Adrenal gland (tissue), 5 donors: ENCODE data around the gene ARHGAP23.

ENCODE experiments used
- POLR2A ChIP-seq, 2 donors: fragments of 450-650 bp; IDR thresholded peaks; one replicate each; pipeline ENCODE4 v1.6.1; 2017; ENCODE audit warnings: antibody characterized with exemption in 2 of 2, mild to moderate bottlenecking in 2 of 2, moderate library complexity in 1 of 2
- TF ChIP-seq, protein P1 (sequence below), 6 experiments: fragments of 450-650 bp in 4 of 6; fragments of 200-600 bp in 2 of 6; sonication (generic) in 1 of 6; IDR thresholded peaks; 1 replicate in 5 of 6; 2 replicates in 1 of 6; pipeline versions ENCODE4 v1.5.1 to v1.8.0; 2016 to 2021; ENCODE audit warnings: antibody characterized with exemption in 6 of 6, mild to moderate bottlenecking in 2 of 6, moderate library complexity in 1 of 6
- donor health status: DM: no; HTN: no; CAD: no.

DNA sequence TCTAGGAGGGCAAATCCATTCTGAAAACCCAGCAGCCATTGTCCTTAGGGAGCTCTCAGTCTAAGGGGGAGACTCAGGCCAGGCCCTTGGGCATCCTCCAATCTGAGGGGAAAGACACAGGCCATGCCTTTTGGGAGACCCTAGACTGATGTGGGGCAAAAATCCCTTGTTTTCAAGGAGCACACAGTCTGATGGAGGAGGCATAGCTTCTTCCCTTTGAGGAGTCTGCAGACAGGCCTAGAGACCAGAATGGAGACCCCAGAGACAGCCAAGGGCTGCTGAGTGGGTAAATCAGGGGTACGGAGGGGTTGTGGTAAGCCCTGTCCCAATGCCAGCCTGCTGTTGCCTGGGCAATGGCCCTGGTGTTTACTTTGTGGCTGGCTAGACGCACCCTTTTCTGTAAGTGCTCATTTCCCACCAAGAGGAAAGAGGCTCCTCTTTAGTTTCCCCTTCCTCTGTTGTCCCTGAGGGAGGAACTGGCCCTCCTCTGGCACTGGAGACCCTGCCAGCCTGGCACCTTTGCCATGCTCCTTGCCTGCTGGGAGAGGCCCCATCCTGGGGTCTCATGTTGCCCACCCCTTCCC lies 19.3 kb downstream of the ARHGAP23 start:
- TF ChIP-seq, protein P1, sequence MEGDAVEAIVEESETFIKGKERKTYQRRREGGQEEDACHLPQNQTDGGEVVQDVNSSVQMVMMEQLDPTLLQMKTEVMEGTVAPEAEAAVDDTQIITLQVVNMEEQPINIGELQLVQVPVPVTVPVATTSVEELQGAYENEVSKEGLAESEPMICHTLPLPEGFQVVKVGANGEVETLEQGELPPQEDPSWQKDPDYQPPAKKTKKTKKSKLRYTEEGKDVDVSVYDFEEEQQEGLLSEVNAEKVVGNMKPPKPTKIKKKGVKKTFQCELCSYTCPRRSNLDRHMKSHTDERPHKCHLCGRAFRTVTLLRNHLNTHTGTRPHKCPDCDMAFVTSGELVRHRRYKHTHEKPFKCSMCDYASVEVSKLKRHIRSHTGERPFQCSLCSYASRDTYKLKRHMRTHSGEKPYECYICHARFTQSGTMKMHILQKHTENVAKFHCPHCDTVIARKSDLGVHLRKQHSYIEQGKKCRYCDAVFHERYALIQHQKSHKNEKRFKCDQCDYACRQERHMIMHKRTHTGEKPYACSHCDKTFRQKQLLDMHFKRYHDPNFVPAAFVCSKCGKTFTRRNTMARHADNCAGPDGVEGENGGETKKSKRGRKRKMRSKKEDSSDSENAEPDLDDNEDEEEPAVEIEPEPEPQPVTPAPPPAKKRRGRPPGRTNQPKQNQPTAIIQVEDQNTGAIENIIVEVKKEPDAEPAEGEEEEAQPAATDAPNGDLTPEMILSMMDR (IDR thresholded peaks at IDR 0.05), result no peak
- no peak for TF ChIP-seq POLR2A (IDR thresholded peaks at IDR 0.05)
